ENCODE data around the gene P3H3.

Gene P3H3

GRCh38 chr12:6866163-6866919 lies 38.1 kb downstream of the P3H3 start:
- Histone ChIP-seq H3K4me3 (ENCODE audit: low read length, poor library complexity, severe bottlenecking) (peak overlapping the region; percentile 94), H3F3A (ENCODE audit: low read depth) (no peaks in the 10 kb centered on the region; the same call in 1 of the 2 replicates), H3K4me2 (ENCODE audit: low read depth, low read length, poor library complexity, severe bottlenecking) (peak overlapping the region; percentile 87), H3K9me3 (ENCODE audit: insufficient read depth, low read depth, low read length) (no peaks in the 10 kb centered on the region), H4K20me1 (ENCODE audit: insufficient read depth, low read length, poor library complexity, severe bottlenecking) (peaks cover 34% of the 10 kb centered on the region), H3K36me3 (ENCODE audit: insufficient read depth, low read length) (peaks cover 64% of the 10 kb centered on the region; the same call in 1 of the 2 replicates), H3K9ac (ENCODE audit: low read depth, low read length, poor library complexity, severe bottlenecking) (peak overlapping the region; percentile 97), H3K79me2 (ENCODE audit: insufficient read depth, low read length) (peaks cover 45% of the 10 kb centered on the region), H3K4me1 (ENCODE audit: insufficient read depth, low read length, poor library complexity, severe bottlenecking) (peaks cover 24% of the 10 kb centered on the region), H3K27me3 (ENCODE audit: insufficient read depth, low read length, poor library complexity, severe bottlenecking) (peaks cover 4% of the 10 kb centered on the region), H3K9me2 (replicated peaks; ENCODE audit: low read depth, low read length) (no peaks in the 10 kb centered on the region), H2AFZ (ENCODE audit: low read length) (no peak overlapping the region)
- TF ChIP-seq CTCF (conservative IDR thresholded peaks at IDR 0.05; ENCODE audit: low read length): no peak
- TF ChIP-seq EZH2phosphoT487 (IDR thresholded peaks at IDR 0.05; ENCODE audit: borderline replicate concordance): no peak

- Histone ChIP-seq H3K79me2 (ENCODE audit: insufficient read depth, low read length) (peaks cover 47% of the 10 kb centered on the region), H3K4me3 (ENCODE audit: low read length, poor library complexity, severe bottlenecking) (peak overlapping the region; percentile 94), H3K4me2 (ENCODE audit: low read depth, low read length, poor library complexity, severe bottlenecking) (peak overlapping the region; percentile 87), H3F3A (ENCODE audit: low read depth) (peaks cover 4% of the 10 kb centered on the region; the same call in 1 of the 2 replicates), H3K4me1 (ENCODE audit: insufficient read depth, low read length, poor library complexity, severe bottlenecking) (peaks cover 29% of the 10 kb centered on the region), H4K20me1 (ENCODE audit: insufficient read depth, low read length, poor library complexity, severe bottlenecking) (peaks cover 40% of the 10 kb centered on the region), H3K9ac (ENCODE audit: low read depth, low read length, poor library complexity, severe bottlenecking) (peak overlapping the region; percentile 97), H3K9me2 (replicated peaks; ENCODE audit: low read depth, low read length) (no peaks in the 10 kb centered on the region), H3K9me3 (ENCODE audit: insufficient read depth, low read depth, low read length) (no peaks in the 10 kb centered on the region), H3K27me3 (ENCODE audit: insufficient read depth, low read length, poor library complexity, severe bottlenecking) (peaks cover 4% of the 10 kb centered on the region), H3K36me3 (ENCODE audit: insufficient read depth, low read length) (peaks cover 59% of the 10 kb centered on the region; the same call in 1 of the 2 replicates), H2AFZ (ENCODE audit: low read length) (peak overlapping the region; percentile 76)
- TF ChIP-seq CTCF (conservative IDR thresholded peaks at IDR 0.05; ENCODE audit: low read length) (no peak), EZH2phosphoT487 (IDR thresholded peaks at IDR 0.05; ENCODE audit: borderline replicate concordance) (no peak)
Observed at GRCh38 chr12:6866920-6867412, 38.8 kb downstream of the P3H3 start.

- Histone ChIP-seq H3K4me2 (ENCODE audit: low read depth, low read length, poor library complexity, severe bottlenecking) (peak within 1 kb of the TSS; percentile 98), H3F3A (ENCODE audit: low read depth) (peaks cover 5% of the 10 kb centered on the region; the same call in 1 of the 2 replicates), H2AFZ (ENCODE audit: low read length) (peak within 1 kb of the TSS; percentile 76), H3K9ac (ENCODE audit: low read depth, low read length, poor library complexity, severe bottlenecking) (peak within 1 kb of the TSS; percentile 97), H3K36me3 (ENCODE audit: insufficient read depth, low read length) (peaks cover 53% of the 10 kb centered on the region; the same call in 1 of the 2 replicates), H3K27me3 (ENCODE audit: insufficient read depth, low read length, poor library complexity, severe bottlenecking) (peaks cover 4% of the 10 kb centered on the region), H3K9me2 (replicated peaks; ENCODE audit: low read depth, low read length) (no peaks in the 10 kb centered on the region), H3K79me2 (ENCODE audit: insufficient read depth, low read length) (peaks cover 54% of the 10 kb centered on the region), H3K9me3 (ENCODE audit: insufficient read depth, low read depth, low read length) (no peaks in the 10 kb centered on the region), H4K20me1 (ENCODE audit: insufficient read depth, low read length, poor library complexity, severe bottlenecking) (peaks cover 46% of the 10 kb centered on the region), H3K4me1 (ENCODE audit: insufficient read depth, low read length, poor library complexity, severe bottlenecking) (peaks cover 34% of the 10 kb centered on the region), H3K4me3 (ENCODE audit: low read length, poor library complexity, severe bottlenecking) (peak within 1 kb of the TSS; percentile 94)
- TF ChIP-seq CTCF (conservative IDR thresholded peaks at IDR 0.05; ENCODE audit: low read length): no peak
Observed at GRCh38 chr12:6867413-6868210, 39.4 kb downstream of the P3H3 start, which contains the start of gene TPI1. Gene TPI1 (plus strand): TSS chr12:6867531. CDS start chr12:6867567, 36 bp downstream.
